K562 (cell line): ENCODE measurements around the gene GSX2. TPM values are rescaled to one million over a fixed set of nuclear protein-coding genes. Genes with fewer than 3 reads are reported as not detected.
A peak's percentile ranks its signal among the peaks of the same experiment; 100 is the strongest.

Experiments
- ATAC-seq: fragments of 200-7000 bp; cut with Tn5 transposase; 3 replicates; pipeline ENCODE4 v1.9.1; 2020; ENCODE audit warnings: moderate library complexity
- BruUV-seq: library from RNA; stranded (reverse); fragments of 400-500 nt; replicated peaks from 2 replicates; lab custom pipeline; 2021; lab: Mats Ljungman, UMichigan
- CTCF ChIA-PET: fragments of 300-600 bp; formaldehyde crosslinking; extraction: SDS; loops from one replicate; lab custom pipeline; 2021; ENCODE audit warnings: low intra/inter-chr PET ratio; lab: Yijun Ruan, JAX
- POLR2A ChIA-PET: fragments of 300-600, 350-650 bp; sonication (Branson Sonifier 250); formaldehyde crosslinking; extraction: SDS; loops from one replicate; lab custom pipeline; 2021; ENCODE audit warnings: antibody characterized with exemption, inconsistent platforms; lab: Yijun Ruan, JAX
- DNase-seq, 4 experiments: peaks; one replicate each; pipeline versions ENCODE4 v3.0.0 to v3.0.0-alpha.2; 2011 to 2018; ENCODE audit warnings: low spot score in 3 of 4, mixed read lengths in 3 of 4; ENCODE audit errors: extremely low read depth in 1 of 4
- FAIRE-seq: peaks from 2 replicates; lab custom pipeline; 2011; peaks lifted over from hg19 to GRCh38; lab: Jason Lieb, UNC
- H2AFZ ChIP-seq: 2 replicates; pipeline ENCODE4 v1.6.0; 2011; ENCODE audit warnings: low read depth, low read length, control low read depth, inconsistent platforms
- H3K27ac ChIP-seq: fragments of 200-600 bp; 3 replicates; pipeline ENCODE4 v1.8.0; 2011; ENCODE audit warnings: low read depth, mild to moderate bottlenecking, control low read depth, inconsistent platforms, low read length, moderate library complexity, mixed read lengths; ENCODE audit errors: extremely low read depth
- H3K27me3 ChIP-seq, 2 experiments: fragments of 300-600 bp in 1 of 2; 2 replicates in 1 of 2; 3 replicates in 1 of 2; pipeline versions ENCODE4 v1.6.0 to v1.8.0; 2011; ENCODE audit warnings: inconsistent platforms in 2 of 2, low read length in 2 of 2, mild to moderate bottlenecking in 1 of 2, mixed read lengths in 1 of 2, moderate library complexity in 1 of 2; ENCODE audit not compliant: control insufficient read depth in 2 of 2, insufficient read depth in 2 of 2
- H3K36me3 ChIP-seq: fragments of 300-600 bp; 3 replicates; pipeline ENCODE4 v1.8.0; 2011; ENCODE audit warnings: mild to moderate bottlenecking, low read length, inconsistent platforms; ENCODE audit not compliant: control insufficient read depth, insufficient read depth
- H3K4me1 ChIP-seq, 2 experiments: fragments of 200-600 bp in 1 of 2; replicated peaks in 1 of 2; 2 replicates in 1 of 2; 3 replicates in 1 of 2; pipeline versions ENCODE4 v1.5.1 to v1.8.0; 2011; ENCODE audit warnings: inconsistent platforms in 2 of 2, low read length in 2 of 2, mild to moderate bottlenecking in 1 of 2, mixed read lengths in 1 of 2, moderate library complexity in 1 of 2; ENCODE audit not compliant: control insufficient read depth in 2 of 2, insufficient read depth in 2 of 2
- H3K4me2 ChIP-seq: 2 replicates; pipeline ENCODE4 v1.6.1; 2011; ENCODE audit warnings: low read length, control low read depth, inconsistent platforms, mixed read lengths; ENCODE audit not compliant: insufficient read depth
- H3K4me3 ChIP-seq: fragments of 200-600 bp; sonication (generic), shearing (Covaris generic); 2 replicates; pipeline ENCODE4 v1.5.1; 2016; ENCODE audit warnings: control low read depth, inconsistent platforms
- H3K79me2 ChIP-seq: fragments of 200-600 bp; 3 replicates; pipeline ENCODE4 v1.8.0; 2011; ENCODE audit warnings: low read length, inconsistent platforms; ENCODE audit not compliant: control insufficient read depth, insufficient read depth
- H3K9ac ChIP-seq, 2 experiments: 2 replicates each; pipeline versions ENCODE4 v1.6.0 to v1.6.1; 2011; ENCODE audit warnings: low read depth in 2 of 2, low read length in 2 of 2, control low read depth in 1 of 2, inconsistent platforms in 1 of 2, mild to moderate bottlenecking in 1 of 2, mixed read lengths in 1 of 2; ENCODE audit not compliant: insufficient read depth in 1 of 2
- H3K9me1 ChIP-seq: one replicate; pipeline ENCODE4 v1.6.0; 2011; ENCODE audit warnings: inconsistent platforms, mild to moderate bottlenecking, low read length, moderate library complexity; ENCODE audit not compliant: control insufficient read depth, insufficient read depth
- H3K9me3 ChIP-seq: replicated peaks from 2 replicates; pipeline ENCODE4 v1.5.1; 2011; ENCODE audit warnings: low read depth, low read length, inconsistent platforms; ENCODE audit not compliant: control insufficient read depth, insufficient read depth
- H4K20me1 ChIP-seq: replicated peaks from 2 replicates; pipeline ENCODE4 v1.6.1; 2011; ENCODE audit warnings: low read length, inconsistent platforms, mixed read lengths; ENCODE audit not compliant: control insufficient read depth, insufficient read depth
- DMBX1 ChIP-seq: fragments of 250-450 bp; sonication (Bioruptor Pico); IDR thresholded peaks from 2 replicates; pipeline ENCODE4 v1.8.0; 2022; ENCODE audit warnings: inconsistent platforms, mild to moderate bottlenecking, moderate library complexity, borderline replicate concordance
- E2F3 ChIP-seq: fragments of 250-450 bp; sonication (Bioruptor Pico); IDR thresholded peaks from 2 replicates; pipeline ENCODE4 v1.4.0; 2020; ENCODE audit warnings: mild to moderate bottlenecking
- KDM5B ChIP-seq: fragments of 200-600 bp; sonication (generic); IDR thresholded peaks from 2 replicates; pipeline ENCODE4 v1.6.1; 2012; ENCODE audit warnings: low read depth, mild to moderate bottlenecking, moderate library complexity, low read length, control low read depth, inconsistent platforms; ENCODE audit not compliant: insufficient replicate concordance
- MYC ChIP-seq, 2 experiments: fragments of 250-450 bp in 1 of 2; sonication (Bioruptor Pico) in 1 of 2; IDR thresholded peaks; 2 replicates each; pipeline versions ENCODE4 v1.5.1 to v1.6.1; 2012 to 2021; ENCODE audit warnings: low read depth in 2 of 2, borderline replicate concordance in 1 of 2, improper control_type of control experiment in 1 of 2, low read length in 1 of 2, mild to moderate bottlenecking in 1 of 2, moderate library complexity in 1 of 2
- NFXL1 ChIP-seq: fragments of 450-650 bp; formaldehyde crosslinking; IDR thresholded peaks from 2 replicates; pipeline ENCODE4 v1.4.0; 2021; ENCODE audit warnings: mild to moderate bottlenecking
- POLR2AphosphoS5 ChIP-seq: IDR thresholded peaks from 2 replicates; pipeline ENCODE4 v1.6.1; 2011; ENCODE audit warnings: mild to moderate bottlenecking, low read depth, low read length, moderate library complexity; ENCODE audit not compliant: control insufficient read depth, insufficient read depth
- SIN3B ChIP-seq: fragments of 450-650 bp; IDR thresholded peaks from 2 replicates; pipeline ENCODE4 v1.6.1; 2017; ENCODE audit warnings: low read depth, mild to moderate bottlenecking, moderate library complexity
- SMAD4 ChIP-seq: fragments of 250-450 bp; sonication (Bioruptor Pico); conservative IDR thresholded peaks from 2 replicates; pipeline ENCODE4 v1.8.0; 2021; ENCODE audit warnings: inconsistent platforms, mild to moderate bottlenecking, moderate library complexity
- SOX6 ChIP-seq: fragments of 450-650 bp; IDR thresholded peaks from 2 replicates; pipeline ENCODE4 v1.6.1; 2014; ENCODE audit warnings: mild to moderate bottlenecking
- SREBF1 ChIP-seq: fragments of 150-350 bp; IDR thresholded peaks from 2 replicates; pipeline ENCODE4 v1.6.1; 2014; ENCODE audit warnings: antibody characterized with exemption, low read depth, low read length, borderline replicate concordance
- ZNF347 ChIP-seq: fragments of 450-650 bp; formaldehyde crosslinking; IDR thresholded peaks from 2 replicates; pipeline ENCODE4 v1.4.0; 2020; ENCODE audit warnings: low read depth, mild to moderate bottlenecking, moderate library complexity
- ZNF766 ChIP-seq: fragments of 200-800 bp; sonication (Bioruptor generic); conservative IDR thresholded peaks from 2 replicates; pipeline ENCODE4 v1.6.1; 2016; ENCODE audit warnings: missing genetic modification characterization, missing compliant biosample characterization
- WGBS: fragments of 100-300 bp; shearing (Covaris generic); methylation state at CpG from one replicate; pipeline ENCODE4 v1.1.6; 2016; ENCODE audit warnings: low coverage, mixed read lengths; ENCODE audit not compliant: insufficient coverage; ENCODE audit errors: missing lambda C conversion rate; 5-methylcytosine and 5-hydroxymethylcytosine counted together
- in situ Hi-C: fragments of 300-500 bp; cut with MboI; formaldehyde crosslinking; loops from 4 replicates; pipeline ENCODE4 v1.15.0; 2018; ENCODE audit warnings: inconsistent platforms, mixed read lengths
- intact Hi-C: fragments of 100-400 bp; cut with micrococcal nuclease; formaldehyde crosslinking; loops from 2 replicates; pipeline ENCODE4 v1.14.2; 2022
- polyA plus RNA-seq, 8 experiments: library from polyadenylated mRNA; depleted of rRNA in 4 of 8; stranded (reverse) in 5 of 8; unstranded in 3 of 8; fragments of >200 nt; fragmentation: Nextera tagmentation in 2 of 8; fragmentation: Illumina TruSeq in 1 of 8; extraction: Ambion mirVana in 2 of 8; extraction: Trizol in 1 of 8; gene quantifications; 2 replicates each; pipeline versions ENCODE4 v1.2.1 to v1.2.3, GENCODE V29; 2011 to 2014; ENCODE audit warnings: inconsistent platforms in 1 of 8, missing spikeins in 1 of 8
- total RNA-seq, 7 experiments: library from RNA; depleted of rRNA in 6 of 7; stranded (reverse); fragments of >200 nt in 6 of 7; fragmentation: Illumina TruSeq in 2 of 7; extraction: Trizol in 2 of 7; gene quantifications; 2 replicates each; pipeline versions ENCODE4 v1.2.1 to v1.2.3, GENCODE V29; 2011 to 2021; ENCODE audit warnings: low replicate concordance in 1 of 7
- TF ChIP-seq, protein P1 (sequence below): sonication (generic); formaldehyde crosslinking; IDR thresholded peaks from 2 replicates; pipeline ENCODE4 v1.4.0; 2020; ENCODE audit warnings: mild to moderate bottlenecking, missing genetic modification reagents
- TF ChIP-seq, protein P2 (sequence below): fragments of 450-650 bp; IDR thresholded peaks from 2 replicates; pipeline ENCODE4 v1.6.1; 2014; ENCODE audit warnings: low read depth, mild to moderate bottlenecking, moderate library complexity, borderline replicate concordance

Gene GSX2
- total and polyA plus RNA-seq, 9 of the 15 experiments (the other 6 are each of a cell fraction or from before 2014, with no cell fraction given): not detected

DNA sequence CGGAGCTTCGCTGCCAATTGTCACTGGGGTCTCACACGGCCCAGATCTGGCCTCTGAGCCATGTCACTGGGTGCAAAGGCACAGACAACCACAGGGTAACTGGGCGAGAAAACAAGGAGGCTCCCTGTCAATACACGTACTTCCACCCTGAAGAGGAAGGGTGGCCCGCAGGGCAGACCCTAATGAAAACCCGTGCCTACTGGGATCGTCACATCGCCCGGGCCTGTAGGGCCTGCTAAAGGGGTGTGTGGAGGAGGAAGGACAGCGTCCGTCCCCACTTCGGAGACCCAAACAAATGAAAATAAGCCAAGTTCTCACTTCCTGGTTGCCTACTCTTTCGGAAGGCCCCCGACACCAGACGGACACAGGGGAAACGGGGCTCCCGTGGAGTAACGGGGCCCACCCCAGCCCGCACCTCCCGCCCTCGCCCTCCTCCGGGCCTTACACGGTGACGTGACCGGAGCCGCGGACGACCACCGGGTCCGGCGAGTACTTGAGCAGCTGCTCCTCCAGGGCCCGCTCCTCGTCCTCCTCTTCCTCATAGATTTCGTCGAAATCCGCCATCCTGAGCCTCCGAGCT is 36.1 kb upstream of the GSX2 start (continued):
- TF ChIP-seq, protein P1, sequence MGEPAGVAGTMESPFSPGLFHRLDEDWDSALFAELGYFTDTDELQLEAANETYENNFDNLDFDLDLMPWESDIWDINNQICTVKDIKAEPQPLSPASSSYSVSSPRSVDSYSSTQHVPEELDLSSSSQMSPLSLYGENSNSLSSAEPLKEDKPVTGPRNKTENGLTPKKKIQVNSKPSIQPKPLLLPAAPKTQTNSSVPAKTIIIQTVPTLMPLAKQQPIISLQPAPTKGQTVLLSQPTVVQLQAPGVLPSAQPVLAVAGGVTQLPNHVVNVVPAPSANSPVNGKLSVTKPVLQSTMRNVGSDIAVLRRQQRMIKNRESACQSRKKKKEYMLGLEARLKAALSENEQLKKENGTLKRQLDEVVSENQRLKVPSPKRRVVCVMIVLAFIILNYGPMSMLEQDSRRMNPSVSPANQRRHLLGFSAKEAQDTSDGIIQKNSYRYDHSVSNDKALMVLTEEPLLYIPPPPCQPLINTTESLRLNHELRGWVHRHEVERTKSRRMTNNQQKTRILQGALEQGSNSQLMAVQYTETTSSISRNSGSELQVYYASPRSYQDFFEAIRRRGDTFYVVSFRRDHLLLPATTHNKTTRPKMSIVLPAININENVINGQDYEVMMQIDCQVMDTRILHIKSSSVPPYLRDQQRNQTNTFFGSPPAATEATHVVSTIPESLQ (CRISPR knock-in tag): 0 out of 2 replicates have a peak, but pooled peaks have one; percentile 59
- no peak for TF ChIP-seq ZNF347 (CRISPR knock-in tag)
- TF ChIP-seq SIN3B: no peak
- no peak for TF ChIP-seq SREBF1

DNA sequence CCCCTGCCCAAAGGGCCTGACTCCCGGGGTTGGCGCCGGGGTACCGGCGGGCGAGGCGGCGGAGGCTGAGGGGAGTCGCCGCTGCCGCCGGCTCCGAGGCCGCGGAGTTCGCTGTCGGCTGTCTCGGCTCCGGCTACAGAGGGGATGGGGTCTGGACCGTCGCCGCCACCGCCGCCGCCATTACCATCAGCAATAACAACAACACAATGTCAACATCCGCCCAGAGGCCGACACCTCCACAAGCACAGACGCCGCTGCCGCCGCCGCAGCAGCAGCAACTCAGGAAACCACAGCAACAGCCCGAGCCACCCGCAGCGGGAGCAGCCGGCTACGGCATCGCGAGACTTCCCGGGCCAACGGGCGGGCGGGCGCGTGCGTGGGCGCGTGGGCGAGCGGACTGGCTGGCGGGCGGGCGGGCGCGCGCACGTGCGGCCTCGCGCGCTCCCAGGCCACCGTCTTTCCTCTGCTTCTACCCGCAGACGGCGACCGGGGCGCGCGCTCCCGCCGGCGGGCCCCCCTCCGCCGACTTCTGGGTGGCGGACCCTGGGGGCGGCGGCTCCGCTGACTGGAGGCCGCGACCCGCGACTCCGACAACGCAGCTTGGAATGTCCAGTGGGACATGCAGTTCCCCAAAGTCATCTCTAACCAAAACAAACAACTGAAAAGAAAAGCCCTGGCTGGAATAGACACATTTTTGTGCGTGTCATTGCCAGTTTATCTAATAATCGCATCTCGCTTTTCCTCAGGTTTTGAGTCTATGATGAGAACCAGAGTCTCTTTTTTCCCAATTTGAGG is 35.4 kb upstream of the GSX2 start, which contains the start of gene CHIC2:
CHIC2 (minus strand) TSS at position 289 of the 795 bp plus-strand sequence. CDS start 305 bp downstream, outside the sequence.
- Histone ChIP-seq H3K4me1 (peaks cover 7 to 33% of the 10 kb centered on the region in 2 experiments), H3K27me3 (no peaks in the 10 kb centered on the region), H3K27ac (peak within 1 kb of the TSS; percentile 85), H3K9me3 (no peaks in the 10 kb centered on the region), H3K4me2 (peak within 1 kb of the TSS; percentile 91), H3K9ac (peak within 1 kb of the TSS; percentile 85 to 88), H3K36me3 (no peaks in the 10 kb centered on the region), H2AFZ (peak within 1 kb of the TSS; percentile 83), H3K79me2 (peaks cover 48% of the 10 kb centered on the region), H4K20me1 (no peaks in the 10 kb centered on the region), H3K4me3 (peak within 1 kb of the TSS; percentile 92), H3K9me1 (no peaks in the 10 kb centered on the region)
- no peak for FAIRE-seq
- intact Hi-C loops (no loop called here), in situ Hi-C loops (no loop called here)
- ATAC-seq: peak; percentile 90
- WGBS: 0% methylated on average over 44 of the region's 87 CpGs
- CTCF ChIA-PET: no interaction called here
- DNase-seq: peak; percentile 91 to 96 (median 93)
- no TSS peak for BruUV-seq
- POLR2A ChIA-PET: interaction anchor here (1.7 to 1.9 kb wide), 2 partner anchors 21 to 34 kb away, joined by 3 to 5 read pairs; no protein-coding TSS in a partner anchor
- TF ChIP-seq SOX6: peak; percentile 20
- TF ChIP-seq E2F3 (CRISPR knock-in tag): peak; percentile 37; the same call in 1 of the 2 replicates
- peak; percentile 87 for TF ChIP-seq DMBX1 (CRISPR knock-in tag)
- peak; percentile 69; the same call in 1 of the 2 replicates for TF ChIP-seq MYC (IDR thresholded peaks at IDR 0.05; ENCODE audit: low read depth, low read length)
- no peak for TF ChIP-seq MYC (CRISPR knock-in tag; IDR thresholded peaks at IDR 0.05; ENCODE audit: borderline replicate concordance, low read depth)
- peak; percentile 95 for TF ChIP-seq SMAD4 (CRISPR knock-in tag)
- peak; percentile 96 for TF ChIP-seq ZNF766 (CRISPR knock-in tag)
- TF ChIP-seq, protein P2, sequence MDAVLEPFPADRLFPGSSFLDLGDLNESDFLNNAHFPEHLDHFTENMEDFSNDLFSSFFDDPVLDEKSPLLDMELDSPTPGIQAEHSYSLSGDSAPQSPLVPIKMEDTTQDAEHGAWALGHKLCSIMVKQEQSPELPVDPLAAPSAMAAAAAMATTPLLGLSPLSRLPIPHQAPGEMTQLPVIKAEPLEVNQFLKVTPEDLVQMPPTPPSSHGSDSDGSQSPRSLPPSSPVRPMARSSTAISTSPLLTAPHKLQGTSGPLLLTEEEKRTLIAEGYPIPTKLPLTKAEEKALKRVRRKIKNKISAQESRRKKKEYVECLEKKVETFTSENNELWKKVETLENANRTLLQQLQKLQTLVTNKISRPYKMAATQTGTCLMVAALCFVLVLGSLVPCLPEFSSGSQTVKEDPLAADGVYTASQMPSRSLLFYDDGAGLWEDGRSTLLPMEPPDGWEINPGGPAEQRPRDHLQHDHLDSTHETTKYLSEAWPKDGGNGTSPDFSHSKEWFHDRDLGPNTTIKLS: peak; percentile 78
- no peak for TF ChIP-seq NFXL1 (CRISPR knock-in tag)
- TF ChIP-seq KDM5B: peak; percentile 93
- TF ChIP-seq POLR2AphosphoS5: peak; percentile 76
